DMS53 treated with DMSO at 0.1 percent for 48 hours (cell line): ENCODE measurements around the gene SH2D6.
"Not testable (repeated sequence)": the region's sequence is repeated elsewhere in the genome, so short reads cannot be mapped to it uniquely, and the experiment has no call there.

Experiments
- DNase-seq: peaks from one replicate; lab custom pipeline; 2025; ENCODE audit not compliant: unreplicated experiment; lab: John Stamatoyannopoulos, UW

The SH2D6 gene

GRCh38 chr2:85468096-85468703 lies 49.7 kb downstream of the SH2D6 start:
- no peak for DNase-seq

GRCh38 chr2:85468704-85469349 lies 50.3 kb downstream of the SH2D6 start:
- peak; percentile 75 for DNase-seq

- no peak for DNase-seq
These were observed 52.6 kb downstream of the SH2D6 start for GRCh38 chr2:85470850-85471800.

- no peak for DNase-seq
These were observed 53.7 kb downstream of the SH2D6 start for GRCh38 chr2:85472261-85472660.

- no peak for DNase-seq
These were observed 57.4 kb downstream of the SH2D6 start for GRCh38 chr2:85475799-85476490.

- no peak for DNase-seq
These were observed 58.1 kb downstream of the SH2D6 start for GRCh38 chr2:85476624-85477023.

- no peak for DNase-seq
These were observed 59.4 kb downstream of the SH2D6 start for GRCh38 chr2:85477884-85478283.

GRCh38 chr2:85481818-85482777 lies 63.6 kb downstream of the SH2D6 start:
- no peak for DNase-seq

GRCh38 chr2:85484615-85485014 lies 66.1 kb downstream of the SH2D6 start:
- DNase-seq = not testable (repeated sequence)

- no peak for DNase-seq
These were observed 67.3 kb downstream of the SH2D6 start for GRCh38 chr2:85485815-85486214.
